Caco-2 (cell line): ENCODE results near the gene BCR. TPM values are rescaled to one million over a fixed set of nuclear protein-coding genes. Genes with fewer than 3 reads are reported as not detected.
"Not testable (repeated sequence)": the region's sequence is repeated elsewhere in the genome, so short reads cannot be mapped to it uniquely, and the experiment has no call there.

ENCODE experiments used
- BruUV-seq: library from RNA; stranded (reverse); fragments of 400-500 nt; replicated peaks from 2 replicates; lab custom pipeline; 2021; lab: Mats Ljungman, UMichigan
- CTCF ChIA-PET: fragments of 300-600 bp; sonication (Branson Sonifier 250); formaldehyde crosslinking; loops from one replicate; lab custom pipeline; 2022; ENCODE audit warnings: antibody characterized with exemption; lab: Charles Lee
- POLR2A ChIA-PET: fragments of 300-600 bp; sonication (Branson Sonifier 250); formaldehyde crosslinking; loops from one replicate; lab custom pipeline; 2022; ENCODE audit warnings: antibody characterized with exemption; lab: Charles Lee
- DNase-seq, 2 experiments: peaks; one replicate each; pipeline versions ENCODE4 v3.0.0 to v3.0.0-alpha.2; 2020 to 2022
- H3K27me3 ChIP-seq: replicated peaks from 2 replicates; pipeline ENCODE4 v1.6.0; 2011; ENCODE audit warnings: low read length; ENCODE audit not compliant: control insufficient read depth, insufficient read depth
- H3K36me3 ChIP-seq: 2 replicates; pipeline ENCODE4 v1.5.1; 2011; ENCODE audit warnings: low read length; ENCODE audit not compliant: control insufficient read depth, insufficient read depth
- H3K4me1 ChIP-seq: fragments of 250-450 bp; sonication (Bioruptor Pico); 2 replicates; pipeline ENCODE4 v1.5.1; 2020; ENCODE audit warnings: mild to moderate bottlenecking
- H3K4me3 ChIP-seq: 2 replicates; pipeline ENCODE4 v1.5.1; 2011; ENCODE audit warnings: low read depth, mild to moderate bottlenecking, control low read depth, low read length
- H3K9me3 ChIP-seq: fragments of 250-450 bp; sonication (Bioruptor Pico); 2 replicates; pipeline ENCODE4 v1.5.1; 2020; ENCODE audit warnings: mild to moderate bottlenecking, moderate library complexity
- H3K27ac Mint-ChIP-seq: one replicate; pipeline ENCODE4 v1.8.0; 2022; ENCODE audit warnings: mixed read lengths; ENCODE audit not compliant: unreplicated experiment
- H3K27me3 Mint-ChIP-seq: one replicate; pipeline ENCODE4 v1.8.0; 2022; ENCODE audit warnings: mixed read lengths; ENCODE audit not compliant: insufficient read depth, unreplicated experiment
- H3K36me3 Mint-ChIP-seq: one replicate; pipeline ENCODE4 v1.8.0; 2022; ENCODE audit warnings: mild to moderate bottlenecking, mixed read lengths; ENCODE audit not compliant: insufficient read depth, unreplicated experiment
- H3K4me1 Mint-ChIP-seq: one replicate; pipeline ENCODE4 v1.8.0; 2022; ENCODE audit warnings: low read depth, mixed read lengths; ENCODE audit not compliant: unreplicated experiment
- H3K4me3 Mint-ChIP-seq: one replicate; pipeline ENCODE4 v1.8.0; 2022; ENCODE audit warnings: mild to moderate bottlenecking, moderate library complexity, mixed read lengths; ENCODE audit not compliant: unreplicated experiment
- H3K9me3 Mint-ChIP-seq: one replicate; pipeline ENCODE4 v1.8.0; 2022; ENCODE audit warnings: mixed read lengths; ENCODE audit not compliant: unreplicated experiment
- CTCF ChIP-seq, 2 experiments: fragments of 200-600 bp in 1 of 2; IDR thresholded peaks; 1 replicate in 1 of 2; 2 replicates in 1 of 2; pipeline versions ENCODE4 v1.5.1 to v1.8.0; 2011 to 2022; ENCODE audit warnings: antibody characterized with exemption in 1 of 2, control low read depth in 1 of 2, inconsistent platforms in 1 of 2, low read depth in 1 of 2, low read length in 1 of 2, mild to moderate bottlenecking in 1 of 2, moderate library complexity in 1 of 2; ENCODE audit not compliant: insufficient read depth in 1 of 2, severe bottlenecking in 1 of 2, unreplicated experiment in 1 of 2
- intact Hi-C: fragments of 100-400 bp; cut with micrococcal nuclease; formaldehyde crosslinking; loops from one replicate; pipeline ENCODE4 v1.10.0; 2022; ENCODE audit not compliant: unreplicated experiment
- total RNA-seq: library from RNA; stranded (reverse); gene quantifications from 2 replicates; pipeline ENCODE4 v1.2.3, GENCODE V29; 2022

Gene BCR
- total RNA-seq, 1 experiment from 2014 or later = 87.4 TPM

- no peaks in the 10 kb centered on the region for H3K27me3 Mint-ChIP-seq
- CTCF ChIA-PET = no interaction called here
- no peaks in the 10 kb centered on the region for H3K9me3 Mint-ChIP-seq
- TF ChIP-seq CTCF (IDR thresholded peaks at IDR 0.05; ENCODE audit: insufficient read depth in 1 of 2, low read depth in 1 of 2, low read length in 1 of 2, severe bottlenecking in 1 of 2, unreplicated experiment in 1 of 2) = no peak
- BruUV-seq = no TSS peak
- Histone ChIP-seq H3K27me3 (no peaks in the 10 kb centered on the region), H3K36me3 (no peaks in the 10 kb centered on the region; the same call in 1 of the 2 replicates), H3K4me3 (no peak overlapping the region), H3K9me3 (no peaks in the 10 kb centered on the region), H3K4me1 (no peaks in the 10 kb centered on the region)
- no peaks in the 10 kb centered on the region for H3K4me1 Mint-ChIP-seq
- no peak overlapping the region for H3K27ac Mint-ChIP-seq
- POLR2A ChIA-PET = no interaction called here
- intact Hi-C loops = no loop called here
- DNase-seq = no peak
- no peak overlapping the region for H3K4me3 Mint-ChIP-seq
- peaks cover 25% of the 10 kb centered on the region for H3K36me3 Mint-ChIP-seq
These were observed 126.2 kb downstream of the BCR start for GRCh38 chr22:23306438-23306921.

- intact Hi-C loops = no loop called here
- CTCF ChIA-PET = no interaction called here
- Histone ChIP-seq H3K9me3 (no peaks in the 10 kb centered on the region), H3K36me3 (no peaks in the 10 kb centered on the region; the same call in 1 of the 2 replicates), H3K4me3 (no peak overlapping the region), H3K4me1 (no peaks in the 10 kb centered on the region), H3K27me3 (no peaks in the 10 kb centered on the region)
- Mint-ChIP-seq H3K36me3 (peaks cover 25% of the 10 kb centered on the region), H3K27ac (no peak overlapping the region), H3K4me3 (no peak overlapping the region), H3K27me3 (no peaks in the 10 kb centered on the region), H3K9me3 (no peaks in the 10 kb centered on the region), H3K4me1 (no peaks in the 10 kb centered on the region)
- POLR2A ChIA-PET = no interaction called here
- BruUV-seq = no TSS peak
- no peak for DNase-seq
- no peak for TF ChIP-seq CTCF (IDR thresholded peaks at IDR 0.05; ENCODE audit: insufficient read depth in 1 of 2, low read depth in 1 of 2, low read length in 1 of 2, severe bottlenecking in 1 of 2, unreplicated experiment in 1 of 2)
These were observed 126.6 kb downstream of the BCR start for GRCh38 chr22:23306926-23307325.

DNA sequence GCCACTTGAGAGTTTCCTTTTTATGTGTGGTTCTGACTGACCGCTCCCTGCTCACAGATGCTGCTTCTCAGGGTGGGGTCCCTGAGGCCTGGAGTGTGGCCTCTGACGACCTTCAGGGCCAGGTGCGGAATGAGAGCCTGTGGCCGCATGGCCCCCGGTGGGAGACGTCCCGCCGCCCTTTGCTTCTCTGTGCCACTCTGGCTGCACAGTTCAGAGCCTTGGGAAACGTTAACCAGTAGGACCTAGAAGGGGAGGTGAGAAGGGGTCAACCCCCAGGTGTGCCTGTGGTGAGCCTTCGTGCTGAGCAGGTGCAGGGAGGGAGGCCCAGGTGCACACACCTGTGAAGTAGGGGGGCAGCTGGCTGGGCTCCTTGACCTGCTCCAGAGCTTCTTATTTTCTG is 127.2 kb downstream of the BCR start:
- H3K4me1 Mint-ChIP-seq, H3K27ac Mint-ChIP-seq, DNase-seq, CTCF ChIA-PET, H3K4me1 ChIP-seq, H3K4me3 Mint-ChIP-seq, BruUV-seq, H3K9me3 ChIP-seq, intact Hi-C loops, H3K4me3 ChIP-seq, H3K36me3 ChIP-seq, H3K27me3 ChIP-seq, POLR2A ChIA-PET, H3K9me3 Mint-ChIP-seq, H3K27me3 Mint-ChIP-seq: not testable (repeated sequence)
- H3K36me3 Mint-ChIP-seq = peaks cover 21% of the 10 kb centered on the region

GRCh38 chr22:23309261-23309660 is 129.0 kb downstream of the BCR start:
- H3K4me1 ChIP-seq, BruUV-seq, H3K27me3 Mint-ChIP-seq, H3K27ac Mint-ChIP-seq, H3K27me3 ChIP-seq, H3K9me3 ChIP-seq, intact Hi-C loops, POLR2A ChIA-PET, DNase-seq, H3K36me3 ChIP-seq, H3K9me3 Mint-ChIP-seq, H3K4me3 Mint-ChIP-seq, H3K4me3 ChIP-seq, H3K4me1 Mint-ChIP-seq, CTCF ChIA-PET: not testable (repeated sequence)
- peaks cover 17% of the 10 kb centered on the region for H3K36me3 Mint-ChIP-seq

DNA sequence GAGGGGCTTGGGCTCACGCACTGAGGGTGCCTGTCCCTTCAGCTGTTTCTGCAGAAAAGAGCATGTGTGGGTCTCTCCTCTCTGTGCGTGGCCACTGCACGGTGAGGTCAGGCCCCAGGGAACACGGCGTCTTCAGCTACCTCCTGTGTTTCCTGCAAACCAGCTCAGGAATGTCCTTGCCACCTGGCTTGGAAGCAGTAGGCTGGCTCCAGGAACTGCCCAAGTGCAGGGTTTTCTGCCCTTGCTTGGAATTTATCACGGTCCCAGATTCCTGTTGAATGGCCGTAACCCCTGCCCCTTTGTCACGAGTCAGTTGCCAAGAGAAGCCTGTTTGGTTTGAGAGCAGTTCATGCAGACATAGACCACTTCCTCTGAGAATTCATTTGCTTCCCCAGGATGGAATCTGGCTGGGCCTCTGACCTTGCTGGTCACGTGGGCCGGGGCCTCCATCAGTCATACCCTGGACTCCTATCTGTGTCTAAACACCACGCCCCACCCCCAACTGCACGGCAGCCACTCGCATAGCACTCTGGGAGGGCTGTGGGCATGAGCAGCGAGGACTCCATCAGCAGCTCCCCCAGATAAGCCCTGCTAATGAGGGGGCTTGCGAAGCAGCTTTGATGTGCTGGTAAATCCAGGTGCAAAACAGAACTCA is 130.3 kb downstream of the BCR start:
- H3K27ac Mint-ChIP-seq, H3K4me3 ChIP-seq, H3K9me3 Mint-ChIP-seq, H3K4me3 Mint-ChIP-seq, POLR2A ChIA-PET, H3K36me3 ChIP-seq, H3K4me1 ChIP-seq, BruUV-seq, H3K27me3 ChIP-seq, H3K4me1 Mint-ChIP-seq, H3K9me3 ChIP-seq, CTCF ChIA-PET, H3K27me3 Mint-ChIP-seq, intact Hi-C loops, DNase-seq: not testable (repeated sequence)
- peaks cover 13% of the 10 kb centered on the region for H3K36me3 Mint-ChIP-seq
